HEK293 (cell line): ENCODE results near the gene GLT6D1.

ENCODE experiments used
- CTCF ChIP-seq: fragments of 450-650 bp; formaldehyde crosslinking; IDR thresholded peaks from 2 replicates; pipeline ENCODE4 v1.5.1; 2016; ENCODE audit warnings: missing biosample characterization, missing genetic modification characterization
- HOXA7 ChIP-seq: sonication (generic); formaldehyde crosslinking; IDR thresholded peaks from 2 replicates; pipeline ENCODE4 v1.8.1; 2022; ENCODE audit warnings: missing genetic modification reagents, borderline replicate concordance
- KLF9 ChIP-seq: fragments of 450-650 bp; formaldehyde crosslinking; IDR thresholded peaks from 2 replicates; pipeline ENCODE4 v1.5.1; 2016; ENCODE audit warnings: missing biosample characterization, missing genetic modification characterization, low read depth
- WT1 ChIP-seq: fragments of 450-650 bp; formaldehyde crosslinking; IDR thresholded peaks from 2 replicates; pipeline ENCODE4 v1.5.1; 2016; ENCODE audit warnings: missing biosample characterization, missing genetic modification characterization
- ZFP3 ChIP-seq: fragments of 450-650 bp; formaldehyde crosslinking; IDR thresholded peaks from 2 replicates; pipeline ENCODE4 v1.5.1; 2016; ENCODE audit warnings: low read depth, missing biosample characterization, missing genetic modification characterization
- ZFP69B ChIP-seq: fragments of 450-650 bp; formaldehyde crosslinking; IDR thresholded peaks from 2 replicates; pipeline ENCODE4 v1.5.1; 2016; ENCODE audit warnings: missing biosample characterization, missing genetic modification characterization
- ZNF155 ChIP-seq: fragments of 450-650 bp; formaldehyde crosslinking; IDR thresholded peaks from 2 replicates; pipeline ENCODE4 v1.5.1; 2016; ENCODE audit warnings: missing biosample characterization, missing genetic modification characterization
- ZNF274 ChIP-seq, 2 experiments: fragments of 200-500 bp in 1 of 2; fragments of 450-650 bp in 1 of 2; sonication (Bioruptor generic) in 1 of 2; formaldehyde crosslinking in 1 of 2; IDR thresholded peaks; 2 replicates each; pipeline versions ENCODE4 v1.5.1 to v1.6.1; 2014 to 2016; ENCODE audit warnings: borderline replicate concordance in 1 of 2, inconsistent platforms in 1 of 2, low read length in 1 of 2, missing biosample characterization in 1 of 2, missing genetic modification characterization in 1 of 2
- ZNF416 ChIP-seq: fragments of 450-650 bp; formaldehyde crosslinking; IDR thresholded peaks from 2 replicates; pipeline ENCODE4 v1.5.1; 2016; ENCODE audit warnings: missing biosample characterization, missing genetic modification characterization
- ZNF513 ChIP-seq: fragments of 450-650 bp; IDR thresholded peaks from 2 replicates; pipeline ENCODE4 v1.5.1; 2018; ENCODE audit warnings: missing biosample characterization, missing genetic modification characterization

GRCh38 chr9:135579889-135580660 lies 59.3 kb downstream of the GLT6D1 start:
- TF ChIP-seq HOXA7 (CRISPR knock-in tag), result no peak
- no peak for TF ChIP-seq CTCF (tag by site-specific recombination)
- TF ChIP-seq ZNF416 (tag by site-specific recombination), result no peak
- TF ChIP-seq WT1, result no peak
- no peak for TF ChIP-seq ZNF513
- no peak for TF ChIP-seq KLF9 (tag by site-specific recombination)
- TF ChIP-seq ZFP69B (tag by site-specific recombination), result no peak
- no peak for TF ChIP-seq ZFP3 (tag by site-specific recombination)
- TF ChIP-seq ZNF155, result no peak
- no peak for TF ChIP-seq ZNF274 (IDR thresholded peaks at IDR 0.05; ENCODE audit: low read length)
- TF ChIP-seq ZNF274 (tag by site-specific recombination; IDR thresholded peaks at IDR 0.05; ENCODE audit: borderline replicate concordance), result no peak
